Measurements from ENCODE around the gene CNOT2.

GRCh38 chr12:70400124-70400523 lies 156.9 kb downstream of the CNOT2 start:
- TF ChIP-seq, protein P1, sequence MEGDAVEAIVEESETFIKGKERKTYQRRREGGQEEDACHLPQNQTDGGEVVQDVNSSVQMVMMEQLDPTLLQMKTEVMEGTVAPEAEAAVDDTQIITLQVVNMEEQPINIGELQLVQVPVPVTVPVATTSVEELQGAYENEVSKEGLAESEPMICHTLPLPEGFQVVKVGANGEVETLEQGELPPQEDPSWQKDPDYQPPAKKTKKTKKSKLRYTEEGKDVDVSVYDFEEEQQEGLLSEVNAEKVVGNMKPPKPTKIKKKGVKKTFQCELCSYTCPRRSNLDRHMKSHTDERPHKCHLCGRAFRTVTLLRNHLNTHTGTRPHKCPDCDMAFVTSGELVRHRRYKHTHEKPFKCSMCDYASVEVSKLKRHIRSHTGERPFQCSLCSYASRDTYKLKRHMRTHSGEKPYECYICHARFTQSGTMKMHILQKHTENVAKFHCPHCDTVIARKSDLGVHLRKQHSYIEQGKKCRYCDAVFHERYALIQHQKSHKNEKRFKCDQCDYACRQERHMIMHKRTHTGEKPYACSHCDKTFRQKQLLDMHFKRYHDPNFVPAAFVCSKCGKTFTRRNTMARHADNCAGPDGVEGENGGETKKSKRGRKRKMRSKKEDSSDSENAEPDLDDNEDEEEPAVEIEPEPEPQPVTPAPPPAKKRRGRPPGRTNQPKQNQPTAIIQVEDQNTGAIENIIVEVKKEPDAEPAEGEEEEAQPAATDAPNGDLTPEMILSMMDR (IDR thresholded peaks at IDR 0.05): no peak
- TF ChIP-seq EZH2 (IDR thresholded peaks at IDR 0.05; ENCODE audit: borderline replicate concordance, insufficient read depth, low read depth, low read length, poor library complexity, severe bottlenecking): no peak

Measured in B cell (primary cell).